Measurements from ENCODE around the gene WNK3. TPM values are rescaled to one million over a fixed set of nuclear protein-coding genes. Genes with fewer than 3 reads are reported as not detected.

WNK3 gene
- total RNA-seq, 1 donor from 2014 or later: 12.5 TPM

DNA sequence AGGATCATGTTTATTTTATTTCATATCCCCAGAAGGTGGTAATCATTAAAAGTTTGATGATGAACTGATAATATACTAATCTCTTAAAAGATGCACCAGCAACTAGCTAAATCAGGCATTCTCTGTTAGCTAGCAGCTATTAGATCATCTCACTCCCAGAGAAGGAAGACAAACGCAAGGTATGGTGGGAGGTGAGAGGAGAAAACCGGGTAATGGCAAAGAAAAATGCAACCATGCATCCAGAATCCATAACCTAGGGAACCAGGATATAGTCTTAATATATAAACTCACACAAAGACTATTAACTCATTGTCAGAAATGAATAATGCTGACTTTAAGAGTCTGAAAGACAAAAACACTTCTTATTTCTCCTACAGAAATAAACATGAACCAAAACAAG lies 66.1 kb downstream of the WNK3 start:
- Mint-ChIP-seq H3K4me1 (ENCODE audit: unreplicated experiment) (peaks cover 4% of the 10 kb centered on the region), H3K27me3 (ENCODE audit: unreplicated experiment) (no peaks in the 10 kb centered on the region), H3K36me3 (ENCODE audit: low read depth, unreplicated experiment) (no peaks in the 10 kb centered on the region), H3K27ac (ENCODE audit: unreplicated experiment) (no peak overlapping the region), H3K4me3 (ENCODE audit: unreplicated experiment) (no peak overlapping the region), H3K9me3 (ENCODE audit: unreplicated experiment) (no peaks in the 10 kb centered on the region)
- TF ChIP-seq CTCF (IDR thresholded peaks at IDR 0.05; ENCODE audit: unreplicated experiment): no peak
- DNase-seq (ENCODE audit: low spot score): no peak

DNA sequence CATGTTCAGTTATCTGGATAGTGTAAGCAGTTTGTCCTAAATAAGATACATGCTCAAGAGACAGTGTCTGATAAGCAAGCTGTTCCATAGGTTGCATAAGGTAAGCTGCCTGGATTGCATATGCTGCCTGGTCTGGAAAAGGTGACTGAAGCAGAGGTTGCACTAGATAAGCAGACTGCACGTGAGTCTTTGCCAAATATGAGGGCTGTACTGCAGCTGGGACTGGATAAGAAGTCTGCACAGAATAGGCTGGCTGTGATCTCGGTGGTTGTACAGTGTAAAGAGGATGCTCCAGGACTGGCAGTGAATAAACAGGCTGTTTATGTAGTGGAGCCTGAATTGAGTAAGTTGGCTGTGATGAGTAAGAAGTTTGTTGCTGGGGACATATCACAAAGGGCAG lies 68.9 kb downstream of the WNK3 start:
- no peak for TF ChIP-seq CTCF (IDR thresholded peaks at IDR 0.05; ENCODE audit: unreplicated experiment)
- Mint-ChIP-seq H3K4me1 (ENCODE audit: unreplicated experiment) (peaks cover 4% of the 10 kb centered on the region), H3K4me3 (ENCODE audit: unreplicated experiment) (no peak overlapping the region), H3K27me3 (ENCODE audit: unreplicated experiment) (no peaks in the 10 kb centered on the region), H3K27ac (ENCODE audit: unreplicated experiment) (no peak overlapping the region), H3K9me3 (ENCODE audit: unreplicated experiment) (no peaks in the 10 kb centered on the region), H3K36me3 (ENCODE audit: low read depth, unreplicated experiment) (no peaks in the 10 kb centered on the region)
- no peak for DNase-seq (ENCODE audit: low spot score)

- no peak overlapping the region for H3K4me3 Mint-ChIP-seq (ENCODE audit: unreplicated experiment)
- H3K36me3 Mint-ChIP-seq (ENCODE audit: low read depth, unreplicated experiment): no peaks in the 10 kb centered on the region
- H3K27ac Mint-ChIP-seq (ENCODE audit: unreplicated experiment): no peak overlapping the region
- peaks cover 4% of the 10 kb centered on the region for H3K4me1 Mint-ChIP-seq (ENCODE audit: unreplicated experiment)
- no peaks in the 10 kb centered on the region for H3K9me3 Mint-ChIP-seq (ENCODE audit: unreplicated experiment)
- DNase-seq (ENCODE audit: low spot score): no peak
- no peaks in the 10 kb centered on the region for H3K27me3 Mint-ChIP-seq (ENCODE audit: unreplicated experiment)
- TF ChIP-seq CTCF (IDR thresholded peaks at IDR 0.05; ENCODE audit: unreplicated experiment): no peak
These were observed 69.6 kb downstream of the WNK3 start for GRCh38 chrX:54288277-54288676.

GRCh38 chrX:54281676-54282075 lies 76.2 kb downstream of the WNK3 start:
- H3K27me3 Mint-ChIP-seq (ENCODE audit: unreplicated experiment): no peaks in the 10 kb centered on the region
- H3K27ac Mint-ChIP-seq (ENCODE audit: unreplicated experiment): no peak overlapping the region
- H3K36me3 Mint-ChIP-seq (ENCODE audit: low read depth, unreplicated experiment): no peaks in the 10 kb centered on the region
- H3K4me3 Mint-ChIP-seq (ENCODE audit: unreplicated experiment): no peak overlapping the region
- TF ChIP-seq CTCF (IDR thresholded peaks at IDR 0.05; ENCODE audit: unreplicated experiment): no peak
- no peaks in the 10 kb centered on the region for H3K9me3 Mint-ChIP-seq (ENCODE audit: unreplicated experiment)
- no peaks in the 10 kb centered on the region for H3K4me1 Mint-ChIP-seq (ENCODE audit: unreplicated experiment)
- no peak for DNase-seq (ENCODE audit: low spot score)

DNA sequence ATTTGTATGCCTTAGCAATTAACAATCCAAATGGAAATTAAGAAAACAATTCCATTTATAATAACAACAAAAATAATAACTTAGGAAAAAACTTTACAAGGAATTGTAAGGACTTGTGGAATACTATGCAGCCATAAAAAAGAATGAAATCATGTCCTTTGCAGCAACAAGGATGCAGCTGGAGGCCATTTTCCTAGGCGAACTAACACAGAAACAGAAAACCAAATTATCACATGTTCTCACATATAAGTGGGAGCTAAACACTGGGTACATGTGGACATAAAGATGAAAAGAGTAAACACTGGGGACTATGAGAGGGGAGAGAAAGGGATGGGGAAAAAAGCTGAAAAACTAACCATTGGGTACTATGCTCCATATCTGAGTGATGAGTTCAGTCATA lies 77.4 kb downstream of the WNK3 start:
- Mint-ChIP-seq H3K36me3 (ENCODE audit: low read depth, unreplicated experiment) (no peaks in the 10 kb centered on the region), H3K9me3 (ENCODE audit: unreplicated experiment) (no peaks in the 10 kb centered on the region), H3K4me3 (ENCODE audit: unreplicated experiment) (no peak overlapping the region), H3K4me1 (ENCODE audit: unreplicated experiment) (no peaks in the 10 kb centered on the region), H3K27ac (ENCODE audit: unreplicated experiment) (no peak overlapping the region), H3K27me3 (ENCODE audit: unreplicated experiment) (no peaks in the 10 kb centered on the region)
- TF ChIP-seq CTCF (IDR thresholded peaks at IDR 0.05; ENCODE audit: unreplicated experiment): no peak
- no peak for DNase-seq (ENCODE audit: low spot score)

Measured in endothelial cell (in vitro differentiated cells).